ENCODE measurements around the gene ERCC4.
A peak's percentile ranks its signal among the peaks of the same experiment; 100 is the strongest.

Gene ERCC4

GRCh38 chr16:13950821-13951547, 31.0 kb downstream of the ERCC4 start:
- in situ Hi-C loops (cut with HindIII; ENCODE audit: low sequenced_read_pairs): no loop called here
- no peak overlapping the region for H3K4me3 ChIP-seq (ENCODE audit: low read depth, low read length)
- no peak for TF ChIP-seq CTCF (IDR thresholded peaks at IDR 0.05; ENCODE audit: low read depth, low read length)
- DNase-seq (ENCODE audit: low read depth, low spot score): no peak

- in situ Hi-C loops (cut with HindIII; ENCODE audit: low sequenced_read_pairs): no loop called here
- no peak overlapping the region for H3K4me3 ChIP-seq (ENCODE audit: low read depth, low read length)
- TF ChIP-seq CTCF (IDR thresholded peaks at IDR 0.05; ENCODE audit: low read depth, low read length): no peak
- no peak for DNase-seq (ENCODE audit: low read depth, low spot score)
These were observed 31.7 kb downstream of the ERCC4 start for GRCh38 chr16:13951611-13952010.

GRCh38 chr16:13953501-13953900, 33.5 kb downstream of the ERCC4 start:
- DNase-seq (ENCODE audit: low read depth, low spot score): no peak
- no peak overlapping the region for H3K4me3 ChIP-seq (ENCODE audit: low read depth, low read length)
- in situ Hi-C loops (cut with HindIII; ENCODE audit: low sequenced_read_pairs): no loop called here
- no peak for TF ChIP-seq CTCF (IDR thresholded peaks at IDR 0.05; ENCODE audit: low read depth, low read length)

GRCh38 chr16:13956635-13957196, 36.8 kb downstream of the ERCC4 start:
- in situ Hi-C loops (cut with HindIII; ENCODE audit: low sequenced_read_pairs): no loop called here
- peak overlapping the region; percentile 25 for H3K4me3 ChIP-seq (ENCODE audit: low read depth, low read length)
- no peak for TF ChIP-seq CTCF (IDR thresholded peaks at IDR 0.05; ENCODE audit: low read depth, low read length)
- DNase-seq (ENCODE audit: low read depth, low spot score): no peak

- in situ Hi-C loops (cut with HindIII; ENCODE audit: low sequenced_read_pairs): no loop called here
- peak; percentile 98 for DNase-seq (ENCODE audit: low read depth, low spot score)
- H3K4me3 ChIP-seq (ENCODE audit: low read depth, low read length): peak overlapping the region; percentile 25
- TF ChIP-seq CTCF (IDR thresholded peaks at IDR 0.05; ENCODE audit: low read depth, low read length): no peak
These were observed 37.5 kb downstream of the ERCC4 start for GRCh38 chr16:13957197-13958078.

GRCh38 chr16:13958474-13958873, 38.5 kb downstream of the ERCC4 start:
- no peak overlapping the region for H3K4me3 ChIP-seq (ENCODE audit: low read depth, low read length)
- in situ Hi-C loops (cut with HindIII; ENCODE audit: low sequenced_read_pairs): no loop called here
- TF ChIP-seq CTCF (IDR thresholded peaks at IDR 0.05; ENCODE audit: low read depth, low read length): no peak
- no peak for DNase-seq (ENCODE audit: low read depth, low spot score)
